ENCODE data around the gene GNAI3.
A peak's percentile ranks its signal among the peaks of the same experiment; 100 is the strongest.

GNAI3 gene

GRCh38 chr1:109546311-109547109 lies 1.9 kb upstream of the GNAI3 start:
- peak; percentile 90 to 93 for DNase-seq

- DNase-seq = no peak
These were observed 723 bp upstream of the GNAI3 start for GRCh38 chr1:109547463-109548320.

- DNase-seq = no peak
These were observed 8.1 kb downstream of the GNAI3 start for GRCh38 chr1:109556563-109556962.

- no peak for DNase-seq
These were observed 9.1 kb downstream of the GNAI3 start for GRCh38 chr1:109557520-109557919.

DNA sequence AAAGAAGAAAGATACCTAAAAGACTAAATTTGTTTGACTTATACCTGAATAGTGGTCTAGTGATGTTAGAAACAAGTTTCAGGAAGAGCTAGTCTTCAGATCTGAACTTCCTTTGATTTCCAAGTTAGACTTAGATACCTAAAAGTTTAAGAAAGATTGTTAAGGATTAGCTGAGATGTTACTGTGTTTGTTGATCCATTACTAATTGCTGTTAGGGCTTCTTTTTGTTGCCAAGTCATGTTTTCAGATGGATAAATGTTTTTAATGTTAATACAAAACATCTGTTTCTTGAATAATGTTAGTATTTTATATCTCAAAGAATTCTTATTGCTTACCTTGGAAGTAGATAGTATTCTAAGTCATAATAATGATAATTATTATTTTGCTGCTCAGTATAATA lies 11.6 kb downstream of the GNAI3 start:
- DNase-seq = no peak

- DNase-seq = no peak
These were observed 15.9 kb downstream of the GNAI3 start for GRCh38 chr1:109564194-109564878.

DNA sequence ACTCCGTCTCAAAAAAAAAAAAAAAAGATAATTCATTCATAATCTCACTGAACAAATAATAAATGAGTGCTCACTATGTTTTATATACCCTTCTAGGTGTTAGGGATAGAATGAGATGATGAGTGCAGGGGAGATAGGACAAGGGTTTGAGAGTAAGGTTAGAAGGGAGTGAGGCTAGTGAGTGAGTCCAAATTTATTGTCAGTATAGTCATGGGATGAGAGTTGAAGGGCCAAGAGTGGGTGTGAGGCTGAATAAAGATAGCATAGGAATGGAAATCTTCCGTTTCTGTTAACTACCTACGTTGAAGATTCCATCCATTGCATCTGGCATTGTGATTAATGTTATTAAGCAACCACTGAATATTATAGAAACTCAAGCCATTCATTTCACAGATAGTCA lies 16.8 kb downstream of the GNAI3 start:
- no peak for DNase-seq

DNA sequence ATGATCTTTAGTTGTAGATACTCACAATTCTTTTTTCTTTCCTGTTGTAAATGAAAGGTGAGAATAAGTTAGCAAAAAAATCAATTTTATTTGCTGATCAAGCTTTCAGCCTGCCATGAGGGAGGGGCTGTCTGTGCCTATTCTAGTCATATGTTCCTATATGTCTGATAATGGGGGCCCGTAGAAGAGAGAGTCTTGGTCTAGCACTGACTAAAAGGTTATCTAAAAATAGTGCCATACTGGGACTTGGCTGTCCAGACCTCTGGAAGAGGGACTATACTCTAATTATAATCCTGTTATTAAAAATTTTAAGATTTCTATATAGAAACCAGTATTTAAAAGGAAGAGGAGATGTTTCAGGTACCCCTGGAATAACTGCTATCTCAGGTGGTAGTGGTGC lies 18.6 kb downstream of the GNAI3 start:
- DNase-seq = no peak

GRCh38 chr1:109567877-109568672 lies 19.7 kb downstream of the GNAI3 start:
- DNase-seq = no peak

GRCh38 chr1:109569323-109569722 lies 20.9 kb downstream of the GNAI3 start:
- no peak for DNase-seq

GRCh38 chr1:109570414-109570813 lies 22.0 kb downstream of the GNAI3 start:
- DNase-seq = no peak

DNA sequence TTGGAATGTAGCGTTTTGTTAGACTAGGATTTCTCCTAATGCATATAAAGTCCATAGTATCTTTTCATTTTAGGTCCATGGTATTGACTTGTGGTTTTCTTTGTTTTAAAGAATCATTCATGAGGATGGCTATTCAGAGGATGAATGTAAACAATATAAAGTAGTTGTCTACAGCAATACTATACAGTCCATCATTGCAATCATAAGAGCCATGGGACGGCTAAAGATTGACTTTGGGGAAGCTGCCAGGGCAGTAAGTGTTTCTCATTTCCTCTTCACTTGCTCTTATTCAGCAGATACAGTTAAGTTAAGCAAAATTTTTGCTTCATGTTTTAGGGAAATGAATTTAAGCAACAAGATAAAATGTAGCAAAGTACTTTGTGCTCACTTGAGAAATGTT lies 25.4 kb downstream of the GNAI3 start:
- no peak for DNase-seq

- DNase-seq = no peak
These were observed 30.6 kb downstream of the GNAI3 start for GRCh38 chr1:109578947-109579443.

DNA sequence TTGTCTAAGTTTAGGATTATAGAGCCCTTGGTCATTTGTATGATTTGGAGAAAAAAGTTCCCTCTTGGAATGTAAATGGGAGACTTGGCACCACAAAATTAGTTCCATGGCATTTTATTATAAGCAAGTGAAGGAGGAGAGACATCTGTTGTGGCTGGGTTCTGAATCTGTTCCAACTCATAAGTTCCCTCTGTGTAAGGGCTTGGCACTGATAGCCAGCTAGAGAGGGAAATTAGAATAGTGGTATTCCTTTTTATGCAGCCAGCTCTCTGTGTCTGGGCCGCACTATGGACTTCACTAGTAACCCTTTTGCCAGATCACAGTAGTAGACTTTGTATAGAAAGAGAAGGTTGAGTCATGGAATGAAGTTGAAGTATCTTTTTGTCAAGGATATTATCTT lies 31.1 kb downstream of the GNAI3 start:
- no peak for DNase-seq

GRCh38 chr1:109582021-109582420 lies 33.6 kb downstream of the GNAI3 start:
- no peak for DNase-seq

- no peak for DNase-seq
These were observed 36.4 kb downstream of the GNAI3 start for GRCh38 chr1:109584766-109585165.

GRCh38 chr1:109586055-109586454 lies 37.6 kb downstream of the GNAI3 start:
- DNase-seq = no peak

- no peak for DNase-seq
These were observed 40.8 kb downstream of the GNAI3 start for GRCh38 chr1:109589177-109589576.

DNA sequence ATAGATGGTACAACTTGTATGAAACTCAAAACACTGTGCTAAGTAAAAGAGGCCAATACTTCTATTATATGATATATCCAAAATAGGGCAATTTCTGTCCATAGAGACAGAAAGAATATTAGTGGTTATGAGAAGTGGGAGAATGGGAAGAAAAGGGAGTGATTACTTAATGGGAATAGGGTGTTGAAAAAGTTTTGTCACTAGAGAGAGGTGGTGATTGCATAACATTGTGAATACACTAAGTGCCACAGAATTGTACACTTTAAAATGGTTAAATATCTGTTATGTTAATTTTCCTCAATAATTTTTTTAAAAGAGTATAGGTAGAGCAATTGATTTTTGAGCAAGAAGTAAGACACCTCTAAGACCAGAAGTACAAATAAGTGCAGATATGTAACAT lies 41.3 kb downstream of the GNAI3 start:
- DNase-seq = no peak

DNA sequence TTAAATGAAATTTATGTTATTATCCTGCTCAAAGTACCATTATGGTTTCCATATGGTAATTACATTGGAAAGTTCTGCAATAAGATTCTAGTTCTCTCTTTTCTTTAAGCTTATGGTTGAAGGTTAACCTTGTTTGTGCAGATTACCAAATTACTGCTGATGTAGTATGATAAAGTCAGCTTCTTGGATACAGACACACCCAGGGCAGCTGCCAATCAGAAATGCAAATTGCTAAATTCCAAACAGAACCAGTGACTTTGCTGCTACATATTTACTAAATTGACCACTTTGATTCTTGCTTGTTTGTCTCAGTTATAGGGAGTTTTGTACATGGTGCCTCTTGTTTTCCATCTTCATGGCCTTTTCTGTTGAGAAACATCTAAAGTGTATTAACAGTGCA lies 44.5 kb downstream of the GNAI3 start:
- DNase-seq = no peak

DNA sequence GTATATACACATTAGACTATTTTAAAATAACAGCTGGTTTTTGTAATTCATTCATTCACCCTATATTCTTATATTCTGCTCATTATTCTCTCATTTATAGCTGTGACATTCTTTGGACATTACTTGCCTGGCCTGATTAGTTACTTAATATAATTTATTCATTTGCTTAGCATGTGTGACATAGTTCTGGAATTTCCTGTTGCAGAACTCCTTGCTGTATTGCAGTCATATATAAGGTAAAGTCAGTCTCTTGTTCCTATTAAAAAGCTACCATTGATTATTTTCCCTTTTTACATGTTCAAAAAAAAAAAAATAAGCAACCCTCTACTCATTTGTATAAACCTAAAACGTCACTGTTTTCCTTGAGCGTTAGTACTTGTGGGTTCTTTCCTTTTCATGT lies 47.1 kb downstream of the GNAI3 start:
- DNase-seq = no peak

- DNase-seq = no peak
These were observed 49.7 kb downstream of the GNAI3 start for GRCh38 chr1:109598156-109598555.

- DNase-seq = no peak
These were observed 50.2 kb downstream of the GNAI3 start for GRCh38 chr1:109598655-109599054.
